Central memory CD8-positive, alpha-beta T cell (primary cell): ENCODE measurements around the gene WBP11.
"Not testable (repeated sequence)": the region's sequence is repeated elsewhere in the genome, so short reads cannot be mapped to it uniquely, and the experiment has no call there.

Source experiments
- ATAC-seq: fragments of 150-1000 bp; cut with Tn5 transposase; replicated peaks from 2 replicates; pipeline ENCODE4 v1.10.0; 2022; ENCODE audit warnings: mild to moderate bottlenecking, moderate FRiP score, moderate number of reproducible peaks; ENCODE audit not compliant: poor library complexity, severe bottlenecking; ENCODE audit errors: extremely low read depth
- DNase-seq, 2 donors: peaks; one replicate each; pipeline ENCODE4 v3.0.0; 2021; ENCODE audit warnings: low spot score in 2 of 2
- H3K27ac Mint-ChIP-seq: one replicate; pipeline ENCODE4 v1.8.0; 2022; ENCODE audit warnings: low read depth, mild to moderate bottlenecking, moderate library complexity, mixed read lengths
- H3K27me3 Mint-ChIP-seq: one replicate; pipeline ENCODE4 v1.8.0; 2022; ENCODE audit warnings: mixed read lengths
- H3K36me3 Mint-ChIP-seq: one replicate; pipeline ENCODE4 v1.8.0; 2022; ENCODE audit warnings: mild to moderate bottlenecking, moderate library complexity, mixed read lengths; ENCODE audit not compliant: insufficient read depth
- H3K4me1 Mint-ChIP-seq: one replicate; pipeline ENCODE4 v1.8.0; 2022; ENCODE audit warnings: mixed read lengths
- H3K4me3 Mint-ChIP-seq: one replicate; pipeline ENCODE4 v1.8.0; 2022; ENCODE audit warnings: mild to moderate bottlenecking, moderate library complexity, mixed read lengths
- H3K9me3 Mint-ChIP-seq: one replicate; pipeline ENCODE4 v1.8.0; 2022; ENCODE audit warnings: mixed read lengths

The WBP11 gene

GRCh38 chr12:14766649-14767215, 36.5 kb downstream of the WBP11 start:
- Mint-ChIP-seq H3K4me3 (no peak overlapping the region), H3K36me3 (peaks cover 32% of the 10 kb centered on the region), H3K27me3 (no peaks in the 10 kb centered on the region), H3K4me1 (peaks cover 46% of the 10 kb centered on the region), H3K9me3 (peaks cover 6% of the 10 kb centered on the region), H3K27ac (no peak overlapping the region)
- ATAC-seq = no peak
- no peak for DNase-seq

DNA sequence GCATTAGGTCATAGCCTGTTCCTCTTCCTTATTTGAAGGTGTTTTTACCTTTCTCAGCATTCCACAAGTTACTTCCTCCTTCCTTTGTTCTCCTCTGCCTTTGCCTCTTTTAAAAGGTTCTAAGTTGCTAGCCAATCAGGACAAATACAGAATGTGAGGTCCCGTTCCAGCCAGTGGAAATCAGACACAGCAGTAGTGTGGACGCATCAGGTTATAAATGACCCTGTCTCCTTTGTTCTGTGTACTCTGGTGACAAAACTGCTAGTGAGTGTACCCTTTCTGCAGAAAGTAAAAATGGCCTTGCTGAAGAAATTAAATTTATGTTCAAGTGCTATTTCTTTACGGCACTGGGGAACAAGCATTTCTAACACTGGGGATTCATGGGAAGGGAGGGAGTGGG, 37.3 kb downstream of the WBP11 start:
- Mint-ChIP-seq H3K36me3 (peaks cover 28% of the 10 kb centered on the region), H3K4me1 (peaks cover 39% of the 10 kb centered on the region)
- H3K27me3 Mint-ChIP-seq, H3K9me3 Mint-ChIP-seq, H3K4me3 Mint-ChIP-seq, ATAC-seq, H3K27ac Mint-ChIP-seq, DNase-seq: not testable (repeated sequence)

- peaks cover 22% of the 10 kb centered on the region for H3K36me3 Mint-ChIP-seq
- H3K4me3 Mint-ChIP-seq = no peak overlapping the region
- no peaks in the 10 kb centered on the region for H3K27me3 Mint-ChIP-seq
- H3K9me3 Mint-ChIP-seq = peaks cover 6% of the 10 kb centered on the region
- DNase-seq (no peak), ATAC-seq (no peak)
- H3K27ac Mint-ChIP-seq = no peak overlapping the region
- H3K4me1 Mint-ChIP-seq = peaks cover 34% of the 10 kb centered on the region
Observed at GRCh38 chr12:14765398-14765797, 37.9 kb downstream of the WBP11 start.

DNA sequence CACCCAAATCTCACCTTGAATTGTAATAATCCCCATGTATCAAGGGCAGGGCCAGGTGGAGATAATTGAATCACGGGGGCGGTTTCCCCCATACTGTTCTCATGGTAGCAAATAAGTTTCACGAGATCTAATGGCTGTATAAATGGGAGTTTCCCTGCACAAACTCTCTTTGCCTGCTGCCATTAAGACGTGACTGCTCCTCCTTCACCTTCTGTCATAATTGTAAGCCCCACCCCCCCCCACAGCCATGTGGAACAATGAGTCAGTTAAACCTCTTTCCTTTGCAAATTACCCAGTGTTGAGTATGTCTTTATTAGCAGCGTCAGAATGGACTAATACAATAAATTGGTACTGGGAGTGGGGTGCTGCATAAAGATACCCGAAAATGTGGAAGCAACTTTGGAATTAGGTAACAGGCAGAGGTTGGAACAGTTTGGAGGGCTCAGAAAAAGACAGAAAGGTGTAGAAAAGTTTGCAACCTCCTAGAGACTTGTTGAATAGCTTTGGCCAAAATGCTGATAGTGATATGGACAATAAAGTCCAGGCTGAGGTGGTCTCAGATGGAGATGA, 43.5 kb downstream of the WBP11 start:
- H3K27me3 Mint-ChIP-seq, DNase-seq, H3K36me3 Mint-ChIP-seq, ATAC-seq, H3K9me3 Mint-ChIP-seq, H3K27ac Mint-ChIP-seq, H3K4me3 Mint-ChIP-seq: not testable (repeated sequence)
- H3K4me1 Mint-ChIP-seq = peaks cover 16% of the 10 kb centered on the region

- H3K27ac Mint-ChIP-seq = no peak overlapping the region
- H3K36me3 Mint-ChIP-seq = peaks cover 2% of the 10 kb centered on the region
- DNase-seq (no peak), ATAC-seq (no peak)
- H3K4me3 Mint-ChIP-seq = no peak overlapping the region
- no peaks in the 10 kb centered on the region for H3K27me3 Mint-ChIP-seq
- no peaks in the 10 kb centered on the region for H3K9me3 Mint-ChIP-seq
- H3K4me1 Mint-ChIP-seq = peaks cover 18% of the 10 kb centered on the region
Observed at GRCh38 chr12:14756334-14757143, 46.7 kb downstream of the WBP11 start.

DNA sequence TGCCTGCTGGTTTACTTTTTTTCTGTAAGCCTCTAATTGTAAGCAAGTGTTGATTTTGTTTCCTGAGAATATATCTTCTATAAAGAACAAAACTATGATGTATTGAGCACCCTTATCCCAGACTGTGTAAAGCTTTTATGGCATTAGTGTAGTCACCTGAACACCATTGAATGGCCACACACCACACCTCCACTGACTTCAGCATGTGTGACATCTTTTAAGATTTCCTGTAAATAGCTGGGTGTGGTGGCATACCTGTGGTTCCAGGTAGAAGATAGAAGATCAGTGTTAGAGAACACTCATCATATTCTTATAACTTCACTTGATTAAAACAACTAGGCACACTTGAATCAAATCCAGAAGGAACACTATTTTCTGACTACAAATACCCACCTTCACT, 51.3 kb downstream of the WBP11 start:
- H3K9me3 Mint-ChIP-seq = peaks cover 5% of the 10 kb centered on the region
- H3K27ac Mint-ChIP-seq = no peak overlapping the region
- DNase-seq (no peak), ATAC-seq (no peak)
- H3K4me1 Mint-ChIP-seq = peaks cover 25% of the 10 kb centered on the region
- no peaks in the 10 kb centered on the region for H3K27me3 Mint-ChIP-seq
- H3K36me3 Mint-ChIP-seq = peaks cover 10% of the 10 kb centered on the region
- H3K4me3 Mint-ChIP-seq = no peak overlapping the region

- no peaks in the 10 kb centered on the region for H3K27me3 Mint-ChIP-seq
- ATAC-seq = no peak
- peaks cover 6% of the 10 kb centered on the region for H3K4me1 Mint-ChIP-seq
- peak overlapping the region; percentile 8 for H3K27ac Mint-ChIP-seq
- peaks cover 12% of the 10 kb centered on the region for H3K9me3 Mint-ChIP-seq
- peaks cover 6% of the 10 kb centered on the region for H3K36me3 Mint-ChIP-seq
- DNase-seq = no peak
- no peak overlapping the region for H3K4me3 Mint-ChIP-seq
Observed at GRCh38 chr12:14743061-14743460, 60.2 kb downstream of the WBP11 start.

GRCh38 chr12:14741942-14742341, 61.3 kb downstream of the WBP11 start:
- ATAC-seq (no peak), DNase-seq (no peak)
- Mint-ChIP-seq H3K36me3 (peaks cover 6% of the 10 kb centered on the region), H3K27me3 (no peaks in the 10 kb centered on the region), H3K4me1 (no peaks in the 10 kb centered on the region), H3K27ac (no peak overlapping the region), H3K9me3 (peaks cover 7% of the 10 kb centered on the region), H3K4me3 (no peak overlapping the region)

DNA sequence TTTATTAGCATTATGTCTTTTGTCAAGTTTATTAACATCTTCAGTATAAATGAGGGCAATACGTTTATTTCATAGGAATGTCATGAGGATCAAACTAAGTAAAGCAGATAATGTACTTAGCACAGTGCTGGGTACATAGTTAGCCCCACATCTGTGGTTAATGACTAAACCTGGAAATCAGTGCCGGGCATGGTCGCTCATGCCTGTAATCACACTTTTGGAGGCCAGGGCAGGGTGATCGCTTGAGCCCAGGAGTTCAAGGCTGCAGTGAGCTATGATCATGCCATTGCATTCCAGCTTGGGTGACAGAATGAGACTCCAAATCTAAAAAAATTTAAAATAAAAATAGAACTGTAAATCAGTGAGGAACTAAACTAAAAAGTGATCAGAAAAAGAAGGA, 62.1 kb downstream of the WBP11 start:
- peaks cover 6% of the 10 kb centered on the region for H3K36me3 Mint-ChIP-seq
- H3K9me3 Mint-ChIP-seq = peaks cover 7% of the 10 kb centered on the region
- H3K27ac Mint-ChIP-seq = peak overlapping the region; percentile 56
- H3K4me1 Mint-ChIP-seq = no peaks in the 10 kb centered on the region
- ATAC-seq = no peak
- no peak overlapping the region for H3K4me3 Mint-ChIP-seq
- no peak for DNase-seq
- no peaks in the 10 kb centered on the region for H3K27me3 Mint-ChIP-seq

DNA sequence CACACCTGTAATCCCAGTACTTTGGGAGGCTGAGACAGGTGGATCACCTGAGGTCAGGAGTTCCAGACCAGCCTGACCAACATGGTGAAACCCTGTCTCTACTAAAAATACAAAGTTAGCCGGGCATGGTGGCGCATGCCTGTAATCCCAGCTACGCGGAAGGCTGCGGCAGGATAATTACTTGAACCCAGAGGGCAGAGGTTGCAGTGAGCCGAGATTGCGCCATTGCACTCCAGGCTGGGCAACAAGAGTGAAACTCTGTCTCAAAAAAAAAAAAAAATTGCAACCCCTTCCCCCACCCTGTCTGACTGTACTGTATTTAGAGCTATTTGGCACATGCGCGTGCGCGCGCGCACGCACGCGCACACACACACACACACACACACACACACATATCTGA, 66.8 kb downstream of the WBP11 start:
- not testable (repeated sequence) for H3K9me3 Mint-ChIP-seq, ATAC-seq, H3K4me1 Mint-ChIP-seq, DNase-seq, H3K4me3 Mint-ChIP-seq, H3K27ac Mint-ChIP-seq, H3K36me3 Mint-ChIP-seq
- peaks cover 15% of the 10 kb centered on the region for H3K27me3 Mint-ChIP-seq
